Inflammatory macrophage treated with lipopolysaccharide for 1 hour (primary cell): Measurements from ENCODE around the gene GOLGA6B.
"Not testable (repeated sequence)": the region's sequence is repeated elsewhere in the genome, so short reads cannot be mapped to it uniquely, and the experiment has no call there.

Source experiments
- DNase-seq, 2 donors: peaks; one replicate each; pipeline ENCODE4 v3.0.0-alpha.2; 2020 to 2022

GOLGA6B gene

GRCh38 chr15:72654397-72654796 is at the start of gene GOLGA6B:
Gene GOLGA6B, plus strand, starts transcription at chr15:72654697. Its CDS starts 41 bp downstream, at chr15:72654738.
- DNase-seq: not testable (repeated sequence)

GRCh38 chr15:72604794-72605193 is 49.7 kb upstream of the GOLGA6B start:
- no peak for DNase-seq

GRCh38 chr15:72608084-72608483 is 46.4 kb upstream of the GOLGA6B start:
- not testable (repeated sequence) for DNase-seq

GRCh38 chr15:72609862-72610261 is 44.6 kb upstream of the GOLGA6B start:
- no peak for DNase-seq

GRCh38 chr15:72612324-72612723 is 42.2 kb upstream of the GOLGA6B start:
- not testable (repeated sequence) for DNase-seq

GRCh38 chr15:72614810-72615532 is 39.5 kb upstream of the GOLGA6B start:
- no peak for DNase-seq

GRCh38 chr15:72615533-72616233 is 38.8 kb upstream of the GOLGA6B start:
- DNase-seq: not testable (repeated sequence)

GRCh38 chr15:72616491-72617210 is 37.8 kb upstream of the GOLGA6B start:
- no peak for DNase-seq

GRCh38 chr15:72623854-72624253 is 30.6 kb upstream of the GOLGA6B start:
- DNase-seq: not testable (repeated sequence)

- DNase-seq: not testable (repeated sequence)
These were observed 28.3 kb upstream of the GOLGA6B start for GRCh38 chr15:72626153-72626552.

GRCh38 chr15:72628249-72629067 is 26.0 kb upstream of the GOLGA6B start:
- DNase-seq: peak; percentile 2 to 5

- DNase-seq: not testable (repeated sequence)
These were observed 25.4 kb upstream of the GOLGA6B start for GRCh38 chr15:72629068-72629570.

- DNase-seq: peak in 1 of 2 donors; percentile 73
These were observed 17.8 kb upstream of the GOLGA6B start for GRCh38 chr15:72636519-72637282.

- DNase-seq: not testable (repeated sequence)
These were observed 14.6 kb upstream of the GOLGA6B start for GRCh38 chr15:72639759-72640483.

- DNase-seq: not testable (repeated sequence)
These were observed 12.2 kb upstream of the GOLGA6B start for GRCh38 chr15:72642271-72642670.

GRCh38 chr15:72648631-72649253 is 5.8 kb upstream of the GOLGA6B start:
- DNase-seq: not testable (repeated sequence)

- not testable (repeated sequence) for DNase-seq
These were observed 1.5 kb downstream of the GOLGA6B start for GRCh38 chr15:72656014-72656413.

GRCh38 chr15:72661081-72661480 is 6.6 kb downstream of the GOLGA6B start:
- not testable (repeated sequence) for DNase-seq

GRCh38 chr15:72663931-72664330 is 9.4 kb downstream of the GOLGA6B start:
- not testable (repeated sequence) for DNase-seq

GRCh38 chr15:72665706-72666105 is 11.2 kb downstream of the GOLGA6B start:
- DNase-seq: not testable (repeated sequence)
